Ascending aorta (tissue), 2 donors: Measurements from ENCODE around the gene PHAF1. TPM values are rescaled to one million over a fixed set of nuclear protein-coding genes. Genes with fewer than 3 reads are reported as not detected.

Source experiments
- DNase-seq, 2 donors: peaks; one replicate each; pipeline ENCODE4 v3.0.0-alpha.2; 2019; ENCODE audit warnings: low spot score in 2 of 2
- H3K27ac ChIP-seq, 2 donors: fragments of 200-600 bp; sonication (generic); one replicate each; pipeline ENCODE4 v1.5.1; 2016 to 2017; ENCODE audit warnings: mild to moderate bottlenecking in 1 of 2
- H3K27me3 ChIP-seq: fragments of 200-600 bp; sonication (generic); one replicate; pipeline ENCODE4 v1.5.1; 2017
- H3K36me3 ChIP-seq, 2 donors: fragments of 200-600 bp; sonication (generic); one replicate each; pipeline ENCODE4 v1.5.1; 2016
- H3K4me1 ChIP-seq, 2 donors: fragments of 200-600 bp; sonication (generic); one replicate each; pipeline ENCODE4 v1.5.1; 2016 to 2017; ENCODE audit warnings: mild to moderate bottlenecking in 1 of 2
- H3K4me3 ChIP-seq, 2 donors: fragments of 200-600 bp; sonication (generic); one replicate each; pipeline ENCODE4 v1.5.1; 2016 to 2017; ENCODE audit warnings: mild to moderate bottlenecking in 1 of 2
- H3K9me3 ChIP-seq, 2 donors: fragments of 200-600 bp; sonication (generic); one replicate each; pipeline ENCODE4 v1.5.1; 2016
- intact Hi-C: fragments of 100-400 bp; cut with DNase I; formaldehyde crosslinking; loops from one replicate; pipeline ENCODE4 v1.15.1; 2023
- total RNA-seq: library from RNA; depleted of rRNA; stranded (reverse); fragments of >200 nt; gene quantifications from one replicate; pipeline ENCODE4 v1.1.0, GENCODE V29; 2016
- TF ChIP-seq, protein P1 (sequence below), 3 experiments: fragments of 200-600 bp in 2 of 3; fragments of 450-650 bp in 1 of 3; sonication (generic) in 2 of 3; IDR thresholded peaks; one replicate each; pipeline ENCODE4 v1.5.1; 2016 to 2019; ENCODE audit warnings: antibody characterized with exemption in 3 of 3, mild to moderate bottlenecking in 1 of 3, moderate library complexity in 1 of 3

Gene PHAF1
- total RNA-seq, 1 donor from 2014 or later, result 4.5 TPM

DNA sequence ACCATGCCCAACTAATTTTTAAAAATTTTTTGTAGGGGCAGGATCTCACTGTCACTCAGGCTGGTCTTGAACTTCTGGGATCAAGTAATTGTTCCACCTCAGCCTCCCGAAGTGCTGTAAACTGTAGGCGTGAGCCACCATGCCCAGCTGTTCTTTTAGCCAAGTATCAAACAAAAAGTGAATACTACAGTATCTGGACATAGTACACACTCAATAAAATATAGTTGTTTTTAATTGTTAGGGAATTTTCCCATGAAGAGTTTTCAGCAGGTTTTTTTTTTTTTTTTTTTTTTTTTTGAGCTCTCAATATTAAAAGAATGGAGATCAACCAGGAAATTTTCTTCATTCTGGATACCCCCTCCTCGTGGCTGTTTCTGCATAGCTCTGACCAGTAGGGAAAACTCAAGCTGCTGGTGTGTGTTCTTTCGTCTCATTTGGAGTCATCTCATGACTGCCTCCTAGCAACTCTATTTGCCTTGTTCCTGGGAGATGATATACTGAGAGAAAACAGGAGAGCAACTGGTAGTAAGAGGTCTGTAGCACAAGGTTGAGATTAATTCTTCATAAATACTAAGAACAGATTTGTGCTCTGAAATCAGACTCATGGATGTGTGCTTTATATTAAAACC, 16.5 kb upstream of the PHAF1 start:
- TF ChIP-seq, protein P1, sequence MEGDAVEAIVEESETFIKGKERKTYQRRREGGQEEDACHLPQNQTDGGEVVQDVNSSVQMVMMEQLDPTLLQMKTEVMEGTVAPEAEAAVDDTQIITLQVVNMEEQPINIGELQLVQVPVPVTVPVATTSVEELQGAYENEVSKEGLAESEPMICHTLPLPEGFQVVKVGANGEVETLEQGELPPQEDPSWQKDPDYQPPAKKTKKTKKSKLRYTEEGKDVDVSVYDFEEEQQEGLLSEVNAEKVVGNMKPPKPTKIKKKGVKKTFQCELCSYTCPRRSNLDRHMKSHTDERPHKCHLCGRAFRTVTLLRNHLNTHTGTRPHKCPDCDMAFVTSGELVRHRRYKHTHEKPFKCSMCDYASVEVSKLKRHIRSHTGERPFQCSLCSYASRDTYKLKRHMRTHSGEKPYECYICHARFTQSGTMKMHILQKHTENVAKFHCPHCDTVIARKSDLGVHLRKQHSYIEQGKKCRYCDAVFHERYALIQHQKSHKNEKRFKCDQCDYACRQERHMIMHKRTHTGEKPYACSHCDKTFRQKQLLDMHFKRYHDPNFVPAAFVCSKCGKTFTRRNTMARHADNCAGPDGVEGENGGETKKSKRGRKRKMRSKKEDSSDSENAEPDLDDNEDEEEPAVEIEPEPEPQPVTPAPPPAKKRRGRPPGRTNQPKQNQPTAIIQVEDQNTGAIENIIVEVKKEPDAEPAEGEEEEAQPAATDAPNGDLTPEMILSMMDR (IDR thresholded peaks at IDR 0.05), result no peak
- no peak for DNase-seq
- Histone ChIP-seq H3K4me3 (no peak overlapping the region), H3K27ac (no peak overlapping the region), H3K27me3 (no peaks in the 10 kb centered on the region), H3K36me3 (no peaks in the 10 kb centered on the region), H3K9me3 (no peaks in the 10 kb centered on the region), H3K4me1 (no peaks in the 10 kb centered on the region)
- intact Hi-C loops, result no loop called here

DNA sequence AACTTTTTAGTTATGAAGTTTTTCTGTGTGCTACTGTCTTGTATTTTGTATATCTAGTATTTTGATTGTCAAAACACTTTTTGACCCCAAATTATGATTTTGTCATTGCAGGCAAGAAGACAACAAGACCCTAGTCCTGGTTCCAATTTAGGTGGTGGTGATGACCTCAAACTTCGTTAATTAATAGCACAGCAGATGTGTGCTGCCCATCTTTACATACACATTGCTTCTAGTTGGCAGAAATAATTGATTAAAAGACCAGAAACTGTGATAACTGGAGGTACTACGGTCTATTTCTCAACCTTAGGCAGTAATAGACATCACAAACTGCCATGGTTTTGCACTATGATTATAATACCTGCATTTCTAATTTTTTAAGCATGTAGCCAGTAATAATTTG, 11.1 kb upstream of the PHAF1 start:
- H3K36me3 ChIP-seq, result peaks cover 0 to 9% of the 10 kb centered on the region in 2 donors
- H3K4me1 ChIP-seq, result no peaks in the 10 kb centered on the region
- H3K4me3 ChIP-seq, result no peak overlapping the region
- intact Hi-C loops, result no loop called here
- no peak overlapping the region for H3K27ac ChIP-seq
- no peaks in the 10 kb centered on the region for H3K27me3 ChIP-seq
- no peaks in the 10 kb centered on the region for H3K9me3 ChIP-seq
- TF ChIP-seq, protein P1 (IDR thresholded peaks at IDR 0.05), result no peak
- no peak for DNase-seq

DNA sequence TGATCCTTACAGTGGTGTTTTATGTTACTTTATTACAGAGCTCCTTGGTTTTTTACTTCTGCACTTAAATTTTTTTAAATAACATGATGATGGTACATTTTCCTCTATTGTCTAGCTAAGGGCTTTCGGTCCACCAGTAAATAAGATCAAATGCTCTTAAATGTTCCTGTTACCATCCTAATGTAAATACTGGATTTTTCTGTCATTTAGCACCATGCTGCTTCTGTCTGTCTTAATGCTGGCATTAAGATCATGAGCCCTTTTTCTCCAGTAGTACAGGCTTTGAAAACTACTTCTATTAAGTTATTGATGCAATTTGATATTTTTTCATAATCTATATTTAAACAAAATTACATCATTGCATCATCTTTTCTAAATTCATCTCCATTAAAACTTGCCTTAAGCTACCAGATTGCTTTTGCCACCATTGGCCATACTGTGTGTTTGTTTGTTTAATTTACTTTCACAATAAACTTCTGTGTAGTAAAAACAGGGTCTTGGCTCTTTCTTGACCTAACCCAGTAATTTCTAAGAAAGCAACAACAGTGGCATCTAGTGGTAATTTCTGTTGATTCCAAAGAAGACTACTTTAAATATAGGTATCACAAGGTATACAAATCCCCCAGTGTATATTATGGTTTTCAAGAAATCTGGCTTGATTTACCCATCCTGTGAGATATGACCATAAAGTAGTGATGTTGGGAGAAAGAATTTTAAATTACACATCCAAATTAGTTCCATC, 9.0 kb upstream of the PHAF1 start:
- Histone ChIP-seq H3K27me3 (no peaks in the 10 kb centered on the region), H3K27ac (no peak overlapping the region), H3K9me3 (no peaks in the 10 kb centered on the region), H3K4me1 (no peaks in the 10 kb centered on the region), H3K36me3 (peaks cover 0 to 9% of the 10 kb centered on the region in 2 donors), H3K4me3 (no peak overlapping the region)
- intact Hi-C loops, result no loop called here
- TF ChIP-seq, protein P1 (IDR thresholded peaks at IDR 0.05), result peak in 1 of 3 experiments; percentile 9
- no peak for DNase-seq

DNA sequence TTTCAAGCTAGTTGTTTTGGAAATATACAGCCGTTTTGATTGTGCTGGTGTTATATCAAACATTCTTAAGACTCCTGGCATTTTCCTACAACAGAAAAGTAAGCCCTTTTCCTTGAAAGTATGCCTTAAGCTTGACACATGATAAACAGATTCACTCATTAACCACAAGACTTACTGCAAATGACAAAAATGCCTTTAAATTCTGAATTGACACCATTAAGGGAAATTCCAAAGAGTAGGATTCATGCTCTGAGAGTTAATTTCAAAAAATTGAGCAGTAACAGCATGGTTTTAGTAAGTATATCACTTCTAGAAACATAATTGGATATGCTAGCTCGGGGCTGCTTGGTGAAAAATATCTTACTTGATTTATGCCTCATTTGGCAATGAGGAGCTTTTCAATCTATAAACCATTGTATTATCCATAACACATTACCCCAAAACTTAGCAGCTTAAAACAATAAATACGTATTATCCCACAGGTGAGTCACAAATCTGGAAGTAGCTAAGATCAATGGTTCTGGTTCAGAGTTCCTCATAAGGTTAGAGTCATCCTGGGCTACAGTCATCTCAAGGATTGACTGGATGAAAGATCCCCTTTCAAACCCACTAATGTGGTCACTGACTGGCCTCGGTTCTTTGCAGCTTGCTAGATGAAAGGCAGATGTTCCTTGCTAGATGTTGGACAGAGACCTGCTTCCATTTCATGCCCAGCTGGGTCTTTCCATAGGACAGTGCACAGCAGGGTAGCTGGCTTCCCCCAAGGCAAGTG, 8.2 kb upstream of the PHAF1 start:
- no peak overlapping the region for H3K27ac ChIP-seq
- intact Hi-C loops, result no loop called here
- peaks cover 0 to 9% of the 10 kb centered on the region in 2 donors for H3K36me3 ChIP-seq
- TF ChIP-seq, protein P1 (IDR thresholded peaks at IDR 0.05), result no peak
- no peaks in the 10 kb centered on the region for H3K4me1 ChIP-seq
- H3K27me3 ChIP-seq, result no peaks in the 10 kb centered on the region
- H3K4me3 ChIP-seq, result no peak overlapping the region
- no peak for DNase-seq
- H3K9me3 ChIP-seq, result no peaks in the 10 kb centered on the region

- no peaks in the 10 kb centered on the region for H3K9me3 ChIP-seq
- H3K4me1 ChIP-seq, result peaks cover 0 to under 1% of the 10 kb centered on the region in 2 donors
- H3K27me3 ChIP-seq, result no peaks in the 10 kb centered on the region
- H3K36me3 ChIP-seq, result peaks cover 0 to 8% of the 10 kb centered on the region in 2 donors
- intact Hi-C loops, result no loop called here
- H3K27ac ChIP-seq, result no peak overlapping the region
- no peak overlapping the region for H3K4me3 ChIP-seq
- TF ChIP-seq, protein P1 (IDR thresholded peaks at IDR 0.05), result no peak
- no peak for DNase-seq
Observed at GRCh38 chr16:67104061-67104460, 5.7 kb upstream of the PHAF1 start.
